Sigmoid colon (tissue), 4 donors: ENCODE data around the gene PLPP4.

ENCODE experiments used
- CTCF ChIP-seq, 4 experiments: fragments of 450-650 bp in 3 of 4; fragments of 200-600 bp in 1 of 4; IDR thresholded peaks; one replicate each; pipeline ENCODE4 v1.5.1; 2016 to 2019; ENCODE audit warnings: antibody characterized with exemption in 4 of 4, mild to moderate bottlenecking in 3 of 4, moderate library complexity in 2 of 4
- EP300 ChIP-seq, 4 donors: sonication (generic); formaldehyde crosslinking; IDR thresholded peaks; one replicate each; pipeline ENCODE4 v1.6.1; 2017; ENCODE audit warnings: antibody characterized with exemption in 4 of 4
- POLR2A ChIP-seq, 2 donors: fragments of 450-650 bp; IDR thresholded peaks; one replicate each; pipeline ENCODE4 v1.6.1; 2016; ENCODE audit warnings: antibody characterized with exemption in 2 of 2, mild to moderate bottlenecking in 2 of 2, moderate library complexity in 2 of 2

DNA sequence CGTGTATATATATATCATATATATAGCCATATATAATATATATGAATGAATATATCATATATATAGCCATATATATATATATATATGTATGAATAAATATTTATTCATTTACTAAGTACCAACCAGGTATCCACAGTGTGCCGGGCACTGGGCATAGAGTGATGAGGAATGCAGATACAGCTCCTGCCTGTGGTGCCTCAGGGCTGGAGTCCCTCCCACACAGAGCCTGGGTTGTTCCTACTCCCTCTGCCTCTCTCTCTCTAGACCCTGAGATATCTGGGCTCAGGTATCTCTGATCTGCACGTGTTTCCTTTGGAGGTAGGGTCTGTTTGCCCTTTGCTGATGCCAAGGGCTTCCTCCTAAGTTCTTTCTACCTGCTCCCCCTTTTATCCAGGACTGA is 1.4 kb upstream of the PLPP4 start:
- TF ChIP-seq CTCF (IDR thresholded peaks at IDR 0.05): no peak
- no peak for TF ChIP-seq POLR2A (IDR thresholded peaks at IDR 0.05)
- no peak for TF ChIP-seq EP300 (IDR thresholded peaks at IDR 0.05)
